ENCODE measurements around the gene COL9A3.

DNA sequence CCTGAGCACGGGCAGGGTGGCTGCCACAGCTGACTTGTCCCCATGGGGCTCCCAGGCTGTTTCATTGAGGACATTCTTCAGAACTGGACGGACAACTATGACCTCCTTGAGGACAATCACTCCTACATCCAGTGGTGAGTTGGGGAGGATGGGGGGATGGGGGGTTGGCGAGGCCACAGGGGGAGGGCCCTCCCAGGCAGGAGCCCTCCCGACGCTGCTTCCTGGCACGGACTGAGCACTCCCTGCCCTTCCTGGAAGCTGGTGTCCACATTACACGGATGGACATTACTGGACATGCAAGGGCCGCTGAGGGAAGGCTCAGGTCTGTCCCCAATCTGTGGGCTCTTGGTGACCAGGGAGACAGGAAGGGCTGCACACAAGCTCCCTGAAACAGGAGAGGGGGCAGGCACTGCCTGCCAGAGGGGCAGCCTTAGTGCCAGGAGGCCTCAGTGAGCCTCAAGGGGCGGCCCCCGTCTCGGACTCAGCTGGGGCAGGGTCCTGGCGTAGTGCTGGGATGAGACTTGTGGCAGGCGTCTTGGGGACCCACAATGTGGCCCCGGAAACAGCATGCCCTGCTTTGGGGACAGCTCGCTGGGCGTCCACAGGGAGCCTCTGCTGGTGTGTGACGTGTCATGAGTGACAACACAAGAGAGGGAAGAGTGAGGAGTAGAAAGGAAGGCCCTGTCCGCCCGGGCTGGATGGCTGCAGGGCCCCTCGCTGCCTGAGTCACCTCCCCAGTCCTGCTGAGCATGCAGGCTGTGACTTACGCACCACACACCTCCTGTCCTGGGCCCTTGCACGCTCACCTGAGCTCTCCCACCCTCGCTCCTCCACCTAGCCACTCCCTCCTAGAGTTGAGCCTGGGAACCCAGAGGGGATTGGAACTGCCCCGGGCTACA lies 7.1 kb upstream of the COL9A3 start:
- TF ChIP-seq POLR2AphosphoS5 (IDR thresholded peaks at IDR 0.05; ENCODE audit: low read depth, low read length) (no peak), SIN3A (IDR thresholded peaks at IDR 0.05; ENCODE audit: borderline replicate concordance, insufficient read depth, low read depth, low read length) (no peak)
- TF ChIP-seq, protein P1, sequence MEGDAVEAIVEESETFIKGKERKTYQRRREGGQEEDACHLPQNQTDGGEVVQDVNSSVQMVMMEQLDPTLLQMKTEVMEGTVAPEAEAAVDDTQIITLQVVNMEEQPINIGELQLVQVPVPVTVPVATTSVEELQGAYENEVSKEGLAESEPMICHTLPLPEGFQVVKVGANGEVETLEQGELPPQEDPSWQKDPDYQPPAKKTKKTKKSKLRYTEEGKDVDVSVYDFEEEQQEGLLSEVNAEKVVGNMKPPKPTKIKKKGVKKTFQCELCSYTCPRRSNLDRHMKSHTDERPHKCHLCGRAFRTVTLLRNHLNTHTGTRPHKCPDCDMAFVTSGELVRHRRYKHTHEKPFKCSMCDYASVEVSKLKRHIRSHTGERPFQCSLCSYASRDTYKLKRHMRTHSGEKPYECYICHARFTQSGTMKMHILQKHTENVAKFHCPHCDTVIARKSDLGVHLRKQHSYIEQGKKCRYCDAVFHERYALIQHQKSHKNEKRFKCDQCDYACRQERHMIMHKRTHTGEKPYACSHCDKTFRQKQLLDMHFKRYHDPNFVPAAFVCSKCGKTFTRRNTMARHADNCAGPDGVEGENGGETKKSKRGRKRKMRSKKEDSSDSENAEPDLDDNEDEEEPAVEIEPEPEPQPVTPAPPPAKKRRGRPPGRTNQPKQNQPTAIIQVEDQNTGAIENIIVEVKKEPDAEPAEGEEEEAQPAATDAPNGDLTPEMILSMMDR (IDR thresholded peaks at IDR 0.05): no peak
